Activated T-cell treated with anti-CD3 and anti-CD28 coated beads, Interleukin-2, amount 50 U/mL, for 72 hours (primary cell): Measurements from ENCODE around the gene GPR146. TPM values are rescaled to one million over a fixed set of nuclear protein-coding genes. Genes with fewer than 3 reads are reported as not detected.
"Not testable (repeated sequence)": the region's sequence is repeated elsewhere in the genome, so short reads cannot be mapped to it uniquely, and the experiment has no call there.

ENCODE experiments used
- ATAC-seq, 2 donors: fragments of 150-1000 bp; cut with Tn5 transposase; replicated peaks in 1 of 2; 2 replicates each; pipeline ENCODE4 v1.10.0; 2021; ENCODE audit warnings: moderate library complexity in 2 of 2, mild to moderate bottlenecking in 1 of 2
- DNase-seq, 2 donors: peaks; one replicate each; pipeline ENCODE4 v3.0.0; 2021 to 2022; ENCODE audit warnings: mixed read lengths in 1 of 2
- H3K27ac Mint-ChIP-seq: one replicate; pipeline ENCODE4 v1.8.0; 2022; ENCODE audit warnings: mild to moderate bottlenecking, moderate library complexity, mixed read lengths
- H3K27me3 Mint-ChIP-seq: one replicate; pipeline ENCODE4 v1.8.0; 2022; ENCODE audit warnings: low read depth, mixed read lengths
- H3K36me3 Mint-ChIP-seq, 2 donors: one replicate each; pipeline ENCODE4 v1.8.0; 2022; ENCODE audit warnings: mixed read lengths in 2 of 2, mild to moderate bottlenecking in 1 of 2; ENCODE audit not compliant: insufficient read depth in 2 of 2
- H3K4me1 Mint-ChIP-seq: one replicate; pipeline ENCODE4 v1.8.0; 2022; ENCODE audit warnings: low read depth, mixed read lengths
- H3K4me3 Mint-ChIP-seq, 2 donors: one replicate each; pipeline ENCODE4 v1.8.0; 2022; ENCODE audit warnings: mild to moderate bottlenecking in 2 of 2, mixed read lengths in 2 of 2, moderate library complexity in 2 of 2
- H3K9me3 Mint-ChIP-seq, 2 donors: one replicate each; pipeline ENCODE4 v1.8.0; 2022; ENCODE audit warnings: mixed read lengths in 2 of 2
- total RNA-seq, 2 donors: library from RNA; stranded (reverse); gene quantifications; one replicate each; pipeline ENCODE4 v1.2.3, GENCODE V29; 2022

The GPR146 gene
- total RNA-seq, 2 donors from 2014 or later: 0.91 to 2.7 TPM

- Mint-ChIP-seq H3K27ac (no peak overlapping the region), H3K27me3 (no peaks in the 10 kb centered on the region), H3K36me3 (peaks cover 0 to 2% of the 10 kb centered on the region in 2 donors), H3K4me3 (no peak overlapping the region), H3K9me3 (peaks cover 2 to 4% of the 10 kb centered on the region in 2 donors), H3K4me1 (peaks cover 8% of the 10 kb centered on the region)
- DNase-seq: no peak
- no peak for ATAC-seq
These were observed 21.9 kb downstream of the GPR146 start for GRCh38 chr7:1066242-1066588.

DNA sequence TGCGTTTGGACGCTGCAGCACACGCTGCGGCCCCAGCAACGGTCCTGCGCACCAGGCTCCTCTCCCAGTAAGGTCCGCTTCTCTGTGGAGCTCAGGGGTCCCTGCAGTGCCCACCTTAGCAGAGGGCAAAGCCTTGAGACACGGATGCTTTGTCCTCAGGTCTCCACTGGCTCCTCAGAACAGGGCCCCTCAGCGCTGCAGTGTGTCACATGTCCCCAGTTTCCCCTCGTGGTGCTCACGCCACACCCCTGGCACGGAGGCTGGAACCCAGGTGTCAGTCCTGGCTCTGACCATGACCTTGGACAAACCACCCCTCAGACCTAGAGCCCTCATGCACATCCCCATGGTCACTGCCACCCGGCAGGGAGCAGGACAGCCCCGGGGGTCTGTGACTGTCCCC is 23.7 kb downstream of the GPR146 start:
- H3K27me3 Mint-ChIP-seq: no peaks in the 10 kb centered on the region
- peaks cover 2 to 4% of the 10 kb centered on the region in 2 donors for H3K9me3 Mint-ChIP-seq
- H3K27ac Mint-ChIP-seq: no peak overlapping the region
- peaks cover 0 to 2% of the 10 kb centered on the region in 2 donors for H3K36me3 Mint-ChIP-seq
- no peak for ATAC-seq
- peaks cover 8% of the 10 kb centered on the region for H3K4me1 Mint-ChIP-seq
- DNase-seq: no peak
- no peak overlapping the region for H3K4me3 Mint-ChIP-seq

DNA sequence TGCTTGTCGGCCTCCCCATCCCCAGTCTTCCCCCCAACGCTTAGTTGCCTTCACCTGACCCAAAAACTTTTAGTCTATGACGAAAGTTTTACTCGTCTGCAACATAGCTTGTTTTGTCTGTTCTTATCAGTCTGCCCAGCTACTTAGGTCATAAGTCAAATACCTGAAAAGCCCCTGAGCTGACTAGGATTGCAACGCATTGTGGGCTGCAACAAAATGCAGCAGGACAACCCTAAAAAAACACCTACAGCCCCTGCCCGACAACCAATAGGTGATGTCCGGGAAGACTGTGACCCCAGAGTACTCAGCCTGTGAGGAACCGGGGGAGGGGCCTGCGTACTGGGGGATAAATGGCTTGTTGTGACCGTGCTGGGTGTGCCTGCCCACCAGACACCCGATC is 24.3 kb downstream of the GPR146 start:
- H3K27me3 Mint-ChIP-seq: no peaks in the 10 kb centered on the region

DNA sequence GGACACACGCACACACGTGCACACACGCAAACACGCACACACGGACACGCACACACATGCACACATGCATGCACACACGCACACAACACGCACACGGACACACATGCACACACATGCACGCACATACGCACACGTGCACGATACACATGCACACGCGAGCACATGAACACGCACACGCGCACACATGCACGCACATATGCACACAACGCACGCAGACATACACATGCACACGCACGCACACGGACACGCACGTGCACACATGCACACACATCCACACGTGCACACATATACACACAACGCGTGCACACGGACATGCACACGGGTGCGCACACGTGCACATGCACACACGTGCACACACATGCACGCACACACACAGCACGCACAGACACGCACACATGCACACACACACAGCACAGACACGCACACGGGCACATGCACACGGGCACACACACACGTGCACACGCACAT is 26.2 kb downstream of the GPR146 start:
- ATAC-seq (no peak), DNase-seq (no peak)
- peaks cover 2 to 4% of the 10 kb centered on the region in 2 donors for H3K9me3 Mint-ChIP-seq
- H3K36me3 Mint-ChIP-seq: peaks cover 0 to 2% of the 10 kb centered on the region in 2 donors
- H3K27me3 Mint-ChIP-seq: no peaks in the 10 kb centered on the region
- no peak overlapping the region for H3K4me3 Mint-ChIP-seq
- H3K27ac Mint-ChIP-seq: no peak overlapping the region
- H3K4me1 Mint-ChIP-seq: peaks cover 2% of the 10 kb centered on the region

More for the DNA sequence above, 24.3 kb downstream of the GPR146 start:
- Mint-ChIP-seq H3K4me3 (no peak overlapping the region), H3K4me1 (peaks cover 8% of the 10 kb centered on the region), H3K27ac (no peak overlapping the region), H3K9me3 (peaks cover 2 to 4% of the 10 kb centered on the region in 2 donors), H3K36me3 (peaks cover 0 to 2% of the 10 kb centered on the region in 2 donors)
- no peak for ATAC-seq
- no peak for DNase-seq

GRCh38 chr7:1071731-1072254 is 27.4 kb downstream of the GPR146 start:
- DNase-seq (no peak), ATAC-seq (no peak)
- no peaks in the 10 kb centered on the region for H3K4me1 Mint-ChIP-seq
- peaks cover 0 to 2% of the 10 kb centered on the region in 2 donors for H3K36me3 Mint-ChIP-seq
- no peak overlapping the region for H3K4me3 Mint-ChIP-seq
- H3K27me3 Mint-ChIP-seq: no peaks in the 10 kb centered on the region
- H3K9me3 Mint-ChIP-seq: peaks cover 2 to 4% of the 10 kb centered on the region in 2 donors
- no peak overlapping the region for H3K27ac Mint-ChIP-seq

DNA sequence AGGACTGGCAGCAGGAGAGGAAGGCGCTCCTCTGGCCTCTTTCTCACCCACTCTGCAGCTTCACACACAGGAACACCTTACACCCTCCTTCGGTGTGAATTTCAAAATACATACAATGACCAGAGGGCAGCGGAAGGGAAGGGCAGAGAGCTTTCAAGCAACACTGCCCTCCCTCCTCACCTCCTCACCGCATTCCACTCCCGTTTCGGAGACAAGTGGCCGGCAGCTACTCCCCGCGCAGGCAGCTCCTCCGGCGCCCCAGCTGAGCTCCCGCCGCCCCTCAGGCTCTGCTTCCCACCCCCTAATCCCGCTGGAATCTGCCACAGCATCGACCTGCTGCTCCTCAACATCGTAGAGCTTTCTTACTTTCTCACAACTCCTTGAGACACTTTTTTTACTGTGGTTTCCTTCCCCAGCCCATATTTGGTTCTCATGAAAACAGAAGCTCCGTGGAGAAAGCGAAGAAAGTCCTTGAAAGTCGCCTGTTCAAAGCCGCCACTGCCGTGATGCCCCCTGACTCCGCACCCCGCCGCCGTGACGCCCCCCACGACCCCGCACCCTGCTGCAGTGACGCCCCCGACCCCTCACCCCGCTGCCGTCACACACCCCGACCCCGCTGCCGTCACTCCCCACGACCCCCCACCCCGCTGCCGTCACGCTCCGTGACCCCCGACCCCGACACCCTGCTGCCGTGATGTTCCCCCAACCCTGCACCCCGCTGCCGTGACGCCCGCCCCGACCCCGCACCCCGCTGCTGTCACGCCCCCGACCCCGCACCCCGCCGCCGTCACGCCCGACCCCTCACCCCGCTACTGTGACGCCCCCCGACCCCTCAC is 29.0 kb downstream of the GPR146 start:
- no peak overlapping the region for H3K27ac Mint-ChIP-seq
- no peaks in the 10 kb centered on the region for H3K27me3 Mint-ChIP-seq
- no peak overlapping the region for H3K4me3 Mint-ChIP-seq
- H3K9me3 Mint-ChIP-seq: peaks cover 2 to 4% of the 10 kb centered on the region in 2 donors
- ATAC-seq (no peak), DNase-seq (no peak)
- H3K36me3 Mint-ChIP-seq: peaks cover 0 to 2% of the 10 kb centered on the region in 2 donors
- no peaks in the 10 kb centered on the region for H3K4me1 Mint-ChIP-seq

- not testable (repeated sequence) for H3K4me1 Mint-ChIP-seq, H3K27me3 Mint-ChIP-seq, H3K36me3 Mint-ChIP-seq, H3K9me3 Mint-ChIP-seq, ATAC-seq, H3K4me3 Mint-ChIP-seq, DNase-seq, H3K27ac Mint-ChIP-seq
These were observed 29.7 kb downstream of the GPR146 start for GRCh38 chr7:1074018-1074417.

DNA sequence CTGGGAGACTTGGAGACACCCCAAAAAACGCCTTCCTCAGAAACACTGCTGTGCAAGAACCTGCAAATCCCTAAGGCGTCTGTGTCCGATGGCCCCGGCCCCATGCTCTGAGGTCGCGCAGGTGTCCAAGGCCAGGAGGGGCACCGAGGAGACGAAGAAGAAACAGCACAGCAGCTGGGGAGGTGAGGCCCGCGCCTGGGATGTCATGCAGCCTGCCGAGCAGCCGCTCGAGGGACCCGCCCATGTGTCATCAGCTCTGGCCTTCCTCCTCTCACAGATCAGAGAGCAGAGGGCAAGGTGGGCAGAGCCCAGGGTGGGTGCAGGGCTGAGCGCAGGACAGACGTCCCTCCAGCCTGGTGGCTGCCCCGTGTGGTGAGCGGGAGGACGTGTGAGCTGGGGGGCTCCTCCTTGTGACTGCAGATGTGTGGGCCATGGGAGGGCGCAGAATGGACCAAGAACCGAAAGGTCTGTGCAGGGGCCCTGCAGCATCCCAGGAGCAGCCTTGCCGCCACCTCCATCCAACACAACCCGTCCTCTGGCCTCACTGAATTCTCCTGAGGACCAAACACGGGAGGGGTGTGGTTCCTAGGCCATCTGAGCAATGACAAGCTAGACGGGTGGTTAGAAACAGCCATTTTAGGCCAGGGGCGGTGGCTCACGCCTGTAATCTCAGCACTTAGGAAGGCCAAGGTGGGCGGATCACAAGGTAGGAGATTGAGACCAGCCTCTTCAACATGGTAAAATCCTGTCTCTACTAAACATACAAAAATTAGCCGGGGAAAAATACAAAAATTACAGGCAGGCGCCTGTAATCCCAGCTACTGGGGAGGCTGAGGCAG is 30.5 kb downstream of the GPR146 start:
- H3K27me3 Mint-ChIP-seq: no peaks in the 10 kb centered on the region
- H3K27ac Mint-ChIP-seq: no peak overlapping the region
- H3K4me1 Mint-ChIP-seq: no peaks in the 10 kb centered on the region
- ATAC-seq: no peak
- no peak for DNase-seq
- peaks cover 0 to 2% of the 10 kb centered on the region in 2 donors for H3K36me3 Mint-ChIP-seq
- H3K9me3 Mint-ChIP-seq: peaks cover 2 to 4% of the 10 kb centered on the region in 2 donors
- no peak overlapping the region for H3K4me3 Mint-ChIP-seq

DNA sequence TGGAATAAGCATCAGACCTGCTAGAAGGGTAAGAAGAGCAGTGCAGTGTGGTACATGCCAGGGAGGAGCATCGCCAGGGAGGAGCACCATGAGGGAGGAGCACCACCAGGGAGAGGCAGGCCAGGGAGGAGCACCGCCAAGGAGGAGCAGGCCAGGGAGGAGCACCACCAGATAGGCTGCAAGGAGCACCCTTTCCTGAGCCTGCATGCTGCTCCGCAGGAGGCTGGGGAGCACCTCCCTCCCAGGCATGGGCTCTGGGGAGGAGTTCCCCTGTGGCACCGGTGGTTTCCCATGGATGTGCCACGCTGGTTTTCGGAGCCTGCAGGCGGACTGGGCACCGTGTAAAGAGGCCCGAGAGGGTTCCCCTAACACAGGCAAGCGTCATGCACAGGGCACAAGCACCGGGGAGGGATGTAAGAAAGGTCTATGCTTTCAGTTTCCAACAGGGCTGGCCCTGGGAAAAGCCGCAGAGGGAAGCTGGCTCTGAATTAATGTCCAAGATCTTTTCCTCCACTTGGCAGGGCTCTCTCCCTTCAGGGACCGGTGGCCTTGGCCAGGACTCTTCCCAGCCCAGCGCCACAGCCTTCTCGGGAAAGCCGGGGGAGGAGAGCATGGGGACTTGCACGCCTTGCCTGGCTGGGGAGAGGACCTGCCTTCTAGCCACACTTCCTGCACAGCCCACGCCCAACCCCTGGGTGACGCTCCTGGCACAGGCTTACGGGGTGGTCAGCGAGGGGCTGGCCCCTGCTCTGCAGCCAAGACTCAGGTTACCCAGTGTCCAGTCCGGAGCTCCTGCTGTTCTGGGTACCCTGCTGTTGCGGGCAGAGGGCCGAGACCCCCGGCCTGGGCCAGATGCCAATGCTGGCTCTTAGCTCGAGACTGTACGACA is 32.1 kb downstream of the GPR146 start:
- H3K36me3 Mint-ChIP-seq: no peaks in the 10 kb centered on the region
- ATAC-seq: no peak
- H3K9me3 Mint-ChIP-seq: no peaks in the 10 kb centered on the region
- H3K27ac Mint-ChIP-seq: no peak overlapping the region
- no peak for DNase-seq
- no peaks in the 10 kb centered on the region for H3K4me1 Mint-ChIP-seq
- no peaks in the 10 kb centered on the region for H3K27me3 Mint-ChIP-seq
- no peak overlapping the region for H3K4me3 Mint-ChIP-seq

DNA sequence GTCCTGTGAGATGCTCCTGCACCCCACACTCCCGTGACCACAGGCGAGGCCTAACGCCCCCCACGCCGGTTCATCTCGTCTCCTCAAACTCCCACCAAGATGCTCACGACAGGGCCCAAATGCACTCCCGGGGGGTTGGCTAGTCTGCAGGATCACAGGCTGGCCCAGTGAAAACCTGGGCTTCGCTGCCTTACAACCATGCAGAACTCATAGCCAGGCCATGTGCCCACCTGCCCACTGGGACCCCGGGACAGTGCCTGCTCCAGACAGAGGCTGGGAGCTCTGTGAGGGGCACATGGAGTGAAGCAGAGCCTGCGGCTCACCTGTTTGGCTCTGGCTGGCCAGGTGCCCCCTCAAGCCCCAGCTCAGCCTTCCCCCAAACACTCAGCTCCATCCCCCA is 34.2 kb downstream of the GPR146 start:
- ATAC-seq (no peak), DNase-seq (no peak)
- Mint-ChIP-seq H3K36me3 (no peaks in the 10 kb centered on the region), H3K27ac (no peak overlapping the region), H3K4me3 (no peak overlapping the region), H3K9me3 (no peaks in the 10 kb centered on the region), H3K27me3 (no peaks in the 10 kb centered on the region), H3K4me1 (no peaks in the 10 kb centered on the region)

DNA sequence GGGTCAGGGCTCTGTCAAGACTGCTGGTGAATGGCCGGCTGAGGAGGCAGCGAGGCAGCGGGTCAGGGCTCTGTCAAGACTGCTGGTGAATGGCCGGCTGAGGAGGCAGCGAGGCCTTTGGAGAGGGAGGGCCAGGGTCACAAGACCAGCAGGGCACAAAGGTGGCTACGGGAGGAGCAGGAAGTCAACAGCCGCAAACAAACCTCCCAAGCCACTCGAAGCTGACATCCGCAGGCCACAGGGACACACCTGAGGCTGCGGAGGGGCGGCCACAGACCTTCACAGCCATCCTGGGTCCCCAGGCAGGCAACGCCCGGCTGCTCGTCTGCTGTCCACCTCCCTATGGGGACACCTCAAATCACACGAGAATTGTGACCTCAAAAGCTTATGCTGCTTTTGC is 34.6 kb downstream of the GPR146 start:
- Mint-ChIP-seq H3K4me1 (no peaks in the 10 kb centered on the region), H3K36me3 (no peaks in the 10 kb centered on the region), H3K27me3 (no peaks in the 10 kb centered on the region), H3K27ac (no peak overlapping the region), H3K4me3 (no peak overlapping the region), H3K9me3 (no peaks in the 10 kb centered on the region)
- DNase-seq (no peak), ATAC-seq (no peak)

DNA sequence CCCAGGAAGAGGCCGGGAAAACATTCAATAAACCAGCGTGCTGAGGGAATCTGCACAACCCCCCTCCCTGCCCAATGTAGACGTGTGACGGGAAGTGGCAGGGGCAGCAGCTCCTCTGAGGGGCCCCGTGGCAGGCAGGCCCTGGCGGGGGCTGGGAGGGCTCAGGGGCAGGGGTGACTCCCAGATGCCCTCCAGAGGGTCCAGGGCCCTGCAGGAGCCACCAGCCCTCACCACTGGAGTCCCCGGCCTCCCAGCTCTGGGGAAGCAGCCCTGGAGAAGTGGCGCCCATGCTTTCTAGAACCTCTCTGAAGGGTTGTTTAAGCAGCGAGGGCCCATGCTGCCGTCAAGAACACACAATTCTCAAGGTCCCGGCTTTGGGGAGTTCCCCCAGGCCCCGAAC is 35.2 kb downstream of the GPR146 start:
- H3K36me3 Mint-ChIP-seq: no peaks in the 10 kb centered on the region
- no peaks in the 10 kb centered on the region for H3K4me1 Mint-ChIP-seq
- ATAC-seq: no peak
- H3K4me3 Mint-ChIP-seq: no peak overlapping the region
- no peak overlapping the region for H3K27ac Mint-ChIP-seq
- DNase-seq: no peak
- no peaks in the 10 kb centered on the region for H3K27me3 Mint-ChIP-seq
- no peaks in the 10 kb centered on the region for H3K9me3 Mint-ChIP-seq
